ENCODE measurements around the gene PCBP4. TPM values are rescaled to one million over a fixed set of nuclear protein-coding genes. Genes with fewer than 3 reads are reported as not detected.
A peak's percentile ranks its signal among the peaks of the same experiment; 100 is the strongest.

PCBP4 gene
- total and polyA plus RNA-seq, 12 donors: 10.7 to 234 (median 35.7) TPM

DNA sequence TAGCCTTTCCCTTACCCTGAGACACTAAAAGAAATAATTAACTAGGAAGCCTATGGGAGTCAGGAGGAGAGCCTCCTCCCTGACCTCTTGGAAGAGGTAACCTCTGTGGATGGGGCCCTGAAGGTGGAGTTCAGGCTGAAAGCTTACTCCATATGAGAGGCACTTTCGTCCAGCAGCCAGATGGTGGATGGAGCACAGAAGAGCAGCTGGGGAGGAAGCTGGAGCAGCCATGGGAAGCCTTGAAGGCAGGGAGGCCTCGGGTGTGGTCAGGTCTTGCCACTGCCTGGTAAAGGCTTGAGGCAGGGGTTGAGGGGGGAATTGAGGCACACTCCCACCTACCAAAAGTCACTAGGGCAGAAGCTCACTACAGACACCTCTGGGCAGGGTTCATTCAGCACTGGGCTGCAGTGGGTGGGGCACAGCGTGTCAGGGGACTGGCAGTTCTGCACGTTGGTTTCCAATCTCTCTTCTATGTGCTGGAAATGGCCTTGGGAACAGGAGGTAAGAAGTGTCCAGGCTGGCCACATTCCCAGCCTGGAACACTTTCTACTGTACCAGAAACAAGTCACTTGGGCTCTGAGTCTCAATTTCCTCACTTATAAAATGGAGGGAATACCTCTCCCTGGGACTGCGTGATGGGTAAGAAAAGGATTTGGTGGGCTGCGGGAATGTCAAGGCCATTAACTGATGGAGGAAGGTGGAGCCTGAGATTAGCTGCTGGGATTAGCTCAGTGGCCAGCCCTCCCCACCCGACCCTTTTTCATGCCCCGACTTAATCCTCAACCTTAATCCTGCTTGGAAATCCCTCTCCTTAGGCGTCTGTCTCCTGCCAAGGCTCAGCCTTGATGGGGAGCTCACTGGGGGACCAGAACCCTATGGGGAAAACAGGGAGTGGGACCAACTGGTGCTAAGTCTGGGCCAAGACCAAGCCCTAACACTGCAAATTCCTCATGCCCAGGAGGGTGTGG, 5.4 kb downstream of the PCBP4 start:
- peaks cover 0 to 8% of the 10 kb centered on the region in 2 donors for H3K36me3 ChIP-seq (replicated peaks in 1 of 2)
- H3K4me1 ChIP-seq (replicated peaks in 1 of 2): peaks cover 4 to 12% of the 10 kb centered on the region in 2 donors
- WGBS, 4 donors: 54 to 64% (median 58%) methylated on average over 7 to 9 of the region's 9 CpGs
- no peak overlapping the region for H3K27ac ChIP-seq
- TF ChIP-seq, protein P1, sequence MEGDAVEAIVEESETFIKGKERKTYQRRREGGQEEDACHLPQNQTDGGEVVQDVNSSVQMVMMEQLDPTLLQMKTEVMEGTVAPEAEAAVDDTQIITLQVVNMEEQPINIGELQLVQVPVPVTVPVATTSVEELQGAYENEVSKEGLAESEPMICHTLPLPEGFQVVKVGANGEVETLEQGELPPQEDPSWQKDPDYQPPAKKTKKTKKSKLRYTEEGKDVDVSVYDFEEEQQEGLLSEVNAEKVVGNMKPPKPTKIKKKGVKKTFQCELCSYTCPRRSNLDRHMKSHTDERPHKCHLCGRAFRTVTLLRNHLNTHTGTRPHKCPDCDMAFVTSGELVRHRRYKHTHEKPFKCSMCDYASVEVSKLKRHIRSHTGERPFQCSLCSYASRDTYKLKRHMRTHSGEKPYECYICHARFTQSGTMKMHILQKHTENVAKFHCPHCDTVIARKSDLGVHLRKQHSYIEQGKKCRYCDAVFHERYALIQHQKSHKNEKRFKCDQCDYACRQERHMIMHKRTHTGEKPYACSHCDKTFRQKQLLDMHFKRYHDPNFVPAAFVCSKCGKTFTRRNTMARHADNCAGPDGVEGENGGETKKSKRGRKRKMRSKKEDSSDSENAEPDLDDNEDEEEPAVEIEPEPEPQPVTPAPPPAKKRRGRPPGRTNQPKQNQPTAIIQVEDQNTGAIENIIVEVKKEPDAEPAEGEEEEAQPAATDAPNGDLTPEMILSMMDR (IDR thresholded peaks at IDR 0.05): no peak
- no peak for TF ChIP-seq POLR2A (IDR thresholded peaks at IDR 0.05)
- intact Hi-C loops (cut with DNase I): no loop called here
- no peaks in the 10 kb centered on the region for H3K27me3 ChIP-seq
- no peaks in the 10 kb centered on the region for H3K9me3 ChIP-seq (replicated peaks in 1 of 3)
- no peak overlapping the region for H3K4me3 ChIP-seq
- peak in 4 of 7 donors; percentile 64 to 76 (median 73) for DNase-seq

DNA sequence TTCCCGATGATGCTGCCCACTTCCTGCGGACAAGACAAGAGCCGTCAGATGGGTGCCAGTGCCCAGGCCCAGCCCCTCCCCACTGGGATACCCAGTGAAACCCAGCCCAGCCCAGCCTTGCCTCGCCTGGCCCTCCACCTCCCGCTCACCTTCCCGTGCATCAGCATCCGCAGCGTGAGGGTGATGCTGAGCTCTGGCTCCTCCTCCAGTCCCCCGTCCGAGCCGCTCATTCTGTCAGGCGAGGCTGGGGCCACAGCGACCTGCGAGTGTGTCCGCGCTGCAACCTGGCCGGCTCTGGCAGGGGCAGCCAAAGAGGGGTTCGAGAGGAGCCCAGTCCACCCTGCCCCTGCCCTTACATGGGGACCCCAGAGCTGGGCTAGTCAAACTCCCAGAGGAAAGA, 6.2 kb downstream of the PCBP4 start:
- Histone ChIP-seq H3K4me1 (replicated peaks in 1 of 2) (peaks cover 5 to 10% of the 10 kb centered on the region in 2 donors), H3K27me3 (no peaks in the 10 kb centered on the region), H3K27ac (no peak overlapping the region), H3K9me3 (replicated peaks in 1 of 3) (no peaks in the 10 kb centered on the region), H3K36me3 (replicated peaks in 1 of 2) (peaks cover 0 to 8% of the 10 kb centered on the region in 2 donors), H3K4me3 (no peak overlapping the region)
- intact Hi-C loops (cut with DNase I): no loop called here
- WGBS, 4 donors: 94 to 96% (median 95%) methylated on average over 7 to 18 of the region's 18 CpGs
- DNase-seq: no peak
- TF ChIP-seq, protein P1 (IDR thresholded peaks at IDR 0.05): no peak
- TF ChIP-seq POLR2A (IDR thresholded peaks at IDR 0.05): no peak

DNA sequence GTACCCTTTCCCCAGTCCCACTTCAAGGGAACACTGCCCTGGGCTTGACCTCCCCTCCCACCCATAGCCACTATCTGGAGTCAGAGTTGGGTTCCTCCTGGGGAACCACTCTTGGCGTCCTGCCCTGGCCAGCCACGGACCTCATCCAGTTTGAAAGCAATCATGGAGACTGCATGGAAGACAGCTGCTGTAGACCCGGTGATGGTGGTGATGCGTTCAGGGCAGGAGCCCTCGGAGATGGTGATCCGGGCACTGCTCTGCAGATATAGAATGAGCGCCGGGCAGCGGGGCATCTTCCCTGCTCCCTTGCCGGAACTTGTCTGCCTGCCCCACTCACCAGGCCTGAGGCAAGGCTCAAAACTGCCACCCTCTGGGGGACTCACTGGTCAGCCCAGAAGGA, 6.9 kb downstream of the PCBP4 start:
- 88 to 100% (median 92%) methylated on average over 1 to 10 of the region's 10 CpGs for WGBS, 4 donors

DNA sequence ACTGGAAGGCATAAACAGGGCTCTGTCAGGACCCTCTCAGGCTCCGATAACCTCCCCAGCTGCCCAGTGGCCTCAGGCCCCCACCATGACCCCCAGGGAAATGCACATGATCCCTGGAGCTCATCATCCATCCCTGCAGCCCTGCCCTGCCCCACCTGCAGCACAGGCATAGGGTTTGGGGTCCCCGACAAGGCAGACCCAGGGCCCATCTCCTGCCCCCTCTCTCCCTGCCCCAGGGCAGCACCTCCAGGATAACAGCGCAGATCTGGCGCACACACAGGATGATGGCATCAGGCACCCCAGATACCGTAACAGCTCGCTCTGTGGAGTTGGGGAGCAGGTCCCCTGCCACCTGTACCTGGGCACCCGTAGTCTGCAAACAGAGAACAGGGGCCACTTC, 7.6 kb downstream of the PCBP4 start:
- Histone ChIP-seq H3K27me3 (no peaks in the 10 kb centered on the region), H3K9me3 (replicated peaks in 1 of 3) (no peaks in the 10 kb centered on the region), H3K27ac (no peak overlapping the region), H3K4me3 (no peak overlapping the region), H3K36me3 (replicated peaks in 1 of 2) (peaks cover 0 to 8% of the 10 kb centered on the region in 2 donors), H3K4me1 (replicated peaks in 1 of 2) (peaks cover 9 to 11% of the 10 kb centered on the region in 2 donors)
- TF ChIP-seq, protein P1 (IDR thresholded peaks at IDR 0.05): no peak
- TF ChIP-seq POLR2A (IDR thresholded peaks at IDR 0.05): no peak
- intact Hi-C loops (cut with DNase I): no loop called here
- WGBS, 4 donors: 80 to 100% (median 98%) methylated on average over 1 to 7 of the region's 7 CpGs
- no peak for DNase-seq

More for the DNA sequence above, 6.9 kb downstream of the PCBP4 start:
- Histone ChIP-seq H3K4me3 (no peak overlapping the region), H3K36me3 (replicated peaks in 1 of 2) (peaks cover 0 to 8% of the 10 kb centered on the region in 2 donors), H3K9me3 (replicated peaks in 1 of 3) (no peaks in the 10 kb centered on the region), H3K4me1 (replicated peaks in 1 of 2) (peaks cover 9 to 11% of the 10 kb centered on the region in 2 donors), H3K27ac (no peak overlapping the region), H3K27me3 (no peaks in the 10 kb centered on the region)
- intact Hi-C loops (cut with DNase I): no loop called here
- no peak for DNase-seq
- no peak for TF ChIP-seq POLR2A (IDR thresholded peaks at IDR 0.05)
- TF ChIP-seq, protein P1 (IDR thresholded peaks at IDR 0.05): no peak

Measured in adrenal gland (tissue), 12 donors.